IMR-90 (cell line): ENCODE data around the gene BPIFA3. TPM values are rescaled to one million over a fixed set of nuclear protein-coding genes. Genes with fewer than 3 reads are reported as not detected.

Experiments used
- ATAC-seq: fragments of 200-7000 bp; cut with Tn5 transposase; 2 replicates; pipeline ENCODE4 v1.9.1; 2020; ENCODE audit warnings: low read depth, mild to moderate bottlenecking, moderate library complexity
- BruUV-seq: library from RNA; stranded (reverse); fragments of 400-500 nt; replicated peaks from 2 replicates; lab custom pipeline; 2021; lab: Mats Ljungman, UMichigan
- CTCF ChIA-PET: fragments of 300-600 bp; formaldehyde crosslinking; extraction: SDS; loops from one replicate; lab custom pipeline; 2021; ENCODE audit warnings: antibody characterized with exemption; lab: Yijun Ruan, JAX
- POLR2A ChIA-PET: fragments of 300-600 bp; sonication (Branson Sonifier 250); formaldehyde crosslinking; loops from one replicate; lab custom pipeline; 2022; ENCODE audit warnings: antibody characterized with exemption; ENCODE audit not compliant: unreplicated experiment; lab: Charles Lee
- DNase-seq: peaks from one replicate; pipeline ENCODE4 v3.0.0; 2013
- H2AFZ ChIP-seq: replicated peaks from 2 replicates; pipeline ENCODE3; 2013; ENCODE audit warnings: low read length, mild to moderate bottlenecking; ENCODE audit not compliant: poor library complexity
- H2AK5ac ChIP-seq: 2 replicates; pipeline ENCODE4 v1.6.1; 2013; ENCODE audit warnings: low read depth, low read length, inconsistent platforms
- H2AK9ac ChIP-seq: replicated peaks from 2 replicates; pipeline ENCODE3; 2013; ENCODE audit warnings: mild to moderate bottlenecking, low read depth, low read length, moderate library complexity; ENCODE audit not compliant: poor library complexity
- H2BK120ac ChIP-seq: 2 replicates; pipeline ENCODE4 v1.6.1; 2013; ENCODE audit warnings: low read depth, low read length, inconsistent platforms
- H2BK15ac ChIP-seq: 3 replicates; pipeline ENCODE4 v1.6.1; 2013; ENCODE audit warnings: low read depth, low read length, inconsistent platforms
- H2BK20ac ChIP-seq: 2 replicates; pipeline ENCODE4 v1.6.1; 2013; ENCODE audit warnings: low read depth, mild to moderate bottlenecking, inconsistent platforms, low read length, moderate library complexity
- H2BK5ac ChIP-seq: 2 replicates; pipeline ENCODE4 v1.6.1; 2013; ENCODE audit warnings: mild to moderate bottlenecking, low read depth, low read length, inconsistent platforms; ENCODE audit not compliant: poor library complexity, severe bottlenecking
- H3K14ac ChIP-seq: replicated peaks from 2 replicates; pipeline ENCODE4 v1.6.1; 2013; ENCODE audit warnings: low read depth, low read length, inconsistent platforms
- H3K18ac ChIP-seq: 2 replicates; pipeline ENCODE4 v1.6.1; 2013; ENCODE audit warnings: low read depth, low read length, control low read depth
- H3K23ac ChIP-seq: 2 replicates; pipeline ENCODE4 v1.6.1; 2013; ENCODE audit warnings: low read depth, low read length, inconsistent platforms
- H3K27ac ChIP-seq: 2 replicates; pipeline ENCODE4 v1.5.1; 2013; ENCODE audit warnings: mild to moderate bottlenecking, control low read depth, low read length; ENCODE audit not compliant: insufficient read depth
- H3K27me3 ChIP-seq: 2 replicates; pipeline ENCODE4 v1.6.1; 2013; ENCODE audit warnings: low read length; ENCODE audit not compliant: control insufficient read depth, insufficient read depth
- H3K36me3 ChIP-seq: 2 replicates; pipeline ENCODE4 v1.6.1; 2013; ENCODE audit warnings: low read length, mixed read lengths; ENCODE audit not compliant: control insufficient read depth, insufficient read depth
- H3K4ac ChIP-seq: 2 replicates; pipeline ENCODE4 v1.6.1; 2013; ENCODE audit warnings: low read depth, low read length, inconsistent platforms
- H3K4me1 ChIP-seq: 2 replicates; pipeline ENCODE4 v1.6.1; 2013; ENCODE audit warnings: low read length, mixed read lengths; ENCODE audit not compliant: control insufficient read depth, insufficient read depth
- H3K4me2 ChIP-seq: 2 replicates; pipeline ENCODE4 v1.6.1; 2013; ENCODE audit warnings: low read depth, mild to moderate bottlenecking, control low read depth, low read length, moderate library complexity
- H3K4me3 ChIP-seq: 2 replicates; pipeline ENCODE4 v1.5.1; 2013; ENCODE audit warnings: low read depth, mild to moderate bottlenecking, control low read depth, low read length, moderate library complexity; ENCODE audit not compliant: insufficient read depth
- H3K56ac ChIP-seq: 2 replicates; pipeline ENCODE4 v1.6.1; 2013; ENCODE audit warnings: low read length, inconsistent platforms; ENCODE audit not compliant: insufficient read depth; ENCODE audit errors: extremely low read depth
- H3K79me1 ChIP-seq, 2 experiments: 2 replicates each; pipeline ENCODE4 v1.6.1; 2013; ENCODE audit warnings: low read length in 2 of 2, inconsistent platforms in 1 of 2, low read depth in 1 of 2
- H3K9ac ChIP-seq: 2 replicates; pipeline ENCODE4 v1.6.1; 2013; ENCODE audit warnings: low read depth, low read length, control low read depth
- H3K9me1 ChIP-seq: 2 replicates; pipeline ENCODE4 v1.6.1; 2013; ENCODE audit warnings: low read length, inconsistent platforms; ENCODE audit not compliant: insufficient read depth
- H3K9me3 ChIP-seq: 2 replicates; pipeline ENCODE4 v1.6.1; 2013; ENCODE audit warnings: low read length; ENCODE audit not compliant: control insufficient read depth, insufficient read depth
- H4K20me1 ChIP-seq: 2 replicates; pipeline ENCODE4 v1.6.1; 2013; ENCODE audit warnings: low read length, inconsistent platforms; ENCODE audit not compliant: insufficient read depth
- H4K5ac ChIP-seq: 2 replicates; pipeline ENCODE4 v1.6.1; 2013; ENCODE audit warnings: mild to moderate bottlenecking, low read depth, low read length, control low read depth
- H4K8ac ChIP-seq, 2 experiments: 2 replicates each; pipeline ENCODE4 v1.6.1; 2013; ENCODE audit warnings: low read depth in 2 of 2, low read length in 2 of 2, control low read depth in 1 of 2, inconsistent platforms in 1 of 2
- H4K91ac ChIP-seq: 2 replicates; pipeline ENCODE4 v1.6.1; 2013; ENCODE audit warnings: low read depth, low read length, inconsistent platforms; ENCODE audit not compliant: insufficient read depth
- BHLHE40 ChIP-seq: fragments of 150-350 bp; IDR thresholded peaks from 2 replicates; pipeline ENCODE4 v1.6.1; 2016; ENCODE audit warnings: mild to moderate bottlenecking, low read depth, low read length
- CEBPB ChIP-seq: IDR thresholded peaks from 2 replicates; pipeline ENCODE4 v1.6.1; 2012; ENCODE audit warnings: low read depth, low read length, improper control_type of control experiment
- CHD1 ChIP-seq: IDR thresholded peaks from 2 replicates; pipeline ENCODE4 v1.6.1; 2012; ENCODE audit warnings: low read depth, low read length, improper control_type of control experiment
- FOS ChIP-seq: fragments of 150-350 bp; IDR thresholded peaks from 2 replicates; pipeline ENCODE4 v1.6.1; 2016; ENCODE audit warnings: low read depth, low read length
- MAFK ChIP-seq: IDR thresholded peaks from 2 replicates; pipeline ENCODE4 v1.6.1; 2012; ENCODE audit warnings: low read depth, low read length, improper control_type of control experiment
- MAZ ChIP-seq: IDR thresholded peaks from 2 replicates; pipeline ENCODE4 v1.6.1; 2012; ENCODE audit warnings: low read depth, mild to moderate bottlenecking, low read length, improper control_type of control experiment, moderate library complexity, borderline replicate concordance
- MXI1 ChIP-seq: IDR thresholded peaks from 2 replicates; pipeline ENCODE4 v1.6.1; 2012; ENCODE audit warnings: low read depth, mild to moderate bottlenecking, low read length, moderate library complexity, borderline replicate concordance
- NFE2L2 ChIP-seq: fragments of 150-350 bp; IDR thresholded peaks from 2 replicates; pipeline ENCODE4 v1.6.1; 2016; ENCODE audit warnings: low read depth, mild to moderate bottlenecking, low read length
- POLR2A ChIP-seq: IDR thresholded peaks from 2 replicates; pipeline ENCODE4 v1.6.1; 2012; ENCODE audit warnings: mild to moderate bottlenecking, low read depth, low read length
- RAD21 ChIP-seq: IDR thresholded peaks from 2 replicates; pipeline ENCODE4 v1.6.1; 2012; ENCODE audit warnings: low read length, improper control_type of control experiment
- RCOR1 ChIP-seq: IDR thresholded peaks from 2 replicates; pipeline ENCODE4 v1.6.1; 2012; ENCODE audit warnings: mild to moderate bottlenecking, low read length, improper control_type of control experiment; ENCODE audit not compliant: insufficient replicate concordance
- RFX5 ChIP-seq: IDR thresholded peaks from 2 replicates; pipeline ENCODE4 v1.8.0; 2012; ENCODE audit warnings: low read depth, mild to moderate bottlenecking, low read length, moderate library complexity
- SMC3 ChIP-seq: fragments of 150-350 bp; IDR thresholded peaks from 2 replicates; pipeline ENCODE4 v1.6.1; 2016; ENCODE audit warnings: low read depth, mild to moderate bottlenecking, antibody characterized with exemption, low read length, moderate library complexity
- USF2 ChIP-seq: fragments of 150-350 bp; IDR thresholded peaks from 2 replicates; pipeline ENCODE4 v1.6.1; 2017; ENCODE audit warnings: mild to moderate bottlenecking, antibody characterized with exemption, low read length, low read depth
- WGBS, 2 experiments: methylation state at CpG; one replicate each; pipeline versions ENCODE4 v1.1.5 to v1.1.7; 2013; ENCODE audit warnings: missing lambda C conversion rate in 2 of 2; ENCODE audit not compliant: insufficient read length in 1 of 2; ENCODE audit errors: extremely low coverage in 2 of 2; 5-methylcytosine and 5-hydroxymethylcytosine counted together
- dilution Hi-C: fragments of 300-500 bp; cut with HindIII; formaldehyde crosslinking; loops from one replicate; pipeline ENCODE4 v1.14.3; 2018; ENCODE audit warnings: low sequenced_read_pairs; ENCODE audit not compliant: unreplicated experiment
- in situ Hi-C: fragments of 300-500 bp; cut with MboI; formaldehyde crosslinking; loops from 3 replicates; pipeline ENCODE4 v1.14.3; 2019; ENCODE audit warnings: low sequenced_read_pairs, inconsistent platforms, mixed read lengths
- intact Hi-C: fragments of 100-400 bp; cut with micrococcal nuclease; formaldehyde crosslinking; loops from 2 replicates; pipeline ENCODE4 v1.10.0; 2022
- polyA plus RNA-seq, 3 experiments: library from polyadenylated mRNA; depleted of rRNA; stranded (reverse); fragments of >200 nt; gene quantifications; 2 replicates each; pipeline ENCODE4 v1.2.3, GENCODE V29; 2012; ENCODE audit warnings: low replicate concordance in 1 of 3
- total RNA-seq: library from RNA; depleted of rRNA; stranded (reverse); fragments of >200 nt; gene quantifications from 2 replicates; pipeline ENCODE4 v1.2.3, GENCODE V29; 2012
- TF ChIP-seq, protein P1 (sequence below): conservative IDR thresholded peaks from 2 replicates; pipeline ENCODE4 v1.5.1; 2012; ENCODE audit warnings: mild to moderate bottlenecking, low read depth, low read length, improper control_type of control experiment
- TF ChIP-seq, protein P2 (sequence below): fragments of 150-350 bp; IDR thresholded peaks from 2 replicates; pipeline ENCODE4 v1.6.1; 2016; ENCODE audit warnings: low read depth, mild to moderate bottlenecking, low read length, moderate library complexity, borderline replicate concordance

The BPIFA3 gene
- total and polyA plus RNA-seq, 2 of the 4 experiments (the other 2 are of a cell fraction): not detected

GRCh38 chr20:33231237-33231636 lies 14.1 kb downstream of the BPIFA3 start:
- Histone ChIP-seq H3K14ac (no peak overlapping the region), H4K8ac (no peak overlapping the region), H2BK15ac (no peak overlapping the region), H3K4me2 (no peak overlapping the region), H3K27me3 (peaks cover 3% of the 10 kb centered on the region), H3K4ac (no peak overlapping the region), H3K56ac (no peak overlapping the region), H3K36me3 (no peaks in the 10 kb centered on the region), H2BK20ac (no peak overlapping the region), H4K5ac (no peak overlapping the region), H3K9me1 (no peaks in the 10 kb centered on the region), H3K4me1 (no peaks in the 10 kb centered on the region), H2BK120ac (no peak overlapping the region), H2AK9ac (no peak overlapping the region), H3K9me3 (no peaks in the 10 kb centered on the region), H2BK5ac (no peak overlapping the region), H3K4me3 (no peak overlapping the region), H4K91ac (no peak overlapping the region), H3K18ac (no peak overlapping the region), H3K23ac (no peak overlapping the region), H3K27ac (no peak overlapping the region), H2AK5ac (no peak overlapping the region), H4K20me1 (no peaks in the 10 kb centered on the region), H3K9ac (no peak overlapping the region), H2AFZ (no peak overlapping the region), H3K79me1 (no peaks in the 10 kb centered on the region)
- DNase-seq (no peak), ATAC-seq (no peak)
- TF ChIP-seq RAD21 (no peak), USF2 (no peak), POLR2A (no peak), MAFK (no peak), RCOR1 (no peak), SMC3 (no peak), MAZ (no peak), CHD1 (no peak), CEBPB (no peak), FOS (no peak), NFE2L2 (no peak), RFX5 (no peak), MXI1 (no peak), BHLHE40 (no peak)
- TF ChIP-seq, protein P1, sequence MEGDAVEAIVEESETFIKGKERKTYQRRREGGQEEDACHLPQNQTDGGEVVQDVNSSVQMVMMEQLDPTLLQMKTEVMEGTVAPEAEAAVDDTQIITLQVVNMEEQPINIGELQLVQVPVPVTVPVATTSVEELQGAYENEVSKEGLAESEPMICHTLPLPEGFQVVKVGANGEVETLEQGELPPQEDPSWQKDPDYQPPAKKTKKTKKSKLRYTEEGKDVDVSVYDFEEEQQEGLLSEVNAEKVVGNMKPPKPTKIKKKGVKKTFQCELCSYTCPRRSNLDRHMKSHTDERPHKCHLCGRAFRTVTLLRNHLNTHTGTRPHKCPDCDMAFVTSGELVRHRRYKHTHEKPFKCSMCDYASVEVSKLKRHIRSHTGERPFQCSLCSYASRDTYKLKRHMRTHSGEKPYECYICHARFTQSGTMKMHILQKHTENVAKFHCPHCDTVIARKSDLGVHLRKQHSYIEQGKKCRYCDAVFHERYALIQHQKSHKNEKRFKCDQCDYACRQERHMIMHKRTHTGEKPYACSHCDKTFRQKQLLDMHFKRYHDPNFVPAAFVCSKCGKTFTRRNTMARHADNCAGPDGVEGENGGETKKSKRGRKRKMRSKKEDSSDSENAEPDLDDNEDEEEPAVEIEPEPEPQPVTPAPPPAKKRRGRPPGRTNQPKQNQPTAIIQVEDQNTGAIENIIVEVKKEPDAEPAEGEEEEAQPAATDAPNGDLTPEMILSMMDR: no peak
- TF ChIP-seq, protein P2, sequence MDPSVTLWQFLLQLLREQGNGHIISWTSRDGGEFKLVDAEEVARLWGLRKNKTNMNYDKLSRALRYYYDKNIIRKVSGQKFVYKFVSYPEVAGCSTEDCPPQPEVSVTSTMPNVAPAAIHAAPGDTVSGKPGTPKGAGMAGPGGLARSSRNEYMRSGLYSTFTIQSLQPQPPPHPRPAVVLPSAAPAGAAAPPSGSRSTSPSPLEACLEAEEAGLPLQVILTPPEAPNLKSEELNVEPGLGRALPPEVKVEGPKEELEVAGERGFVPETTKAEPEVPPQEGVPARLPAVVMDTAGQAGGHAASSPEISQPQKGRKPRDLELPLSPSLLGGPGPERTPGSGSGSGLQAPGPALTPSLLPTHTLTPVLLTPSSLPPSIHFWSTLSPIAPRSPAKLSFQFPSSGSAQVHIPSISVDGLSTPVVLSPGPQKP: no peak
- intact Hi-C loops: no loop called here
- in situ Hi-C loops: no loop called here
- dilution Hi-C loops: no loop called here
- WGBS, 2 experiments: no CpG with 5 or more reads among the region's 7 CpGs
- POLR2A ChIA-PET: no interaction called here
- CTCF ChIA-PET: interaction anchor here (0.6 kb wide), 1 partner anchor 23 kb away, joined by 3 read pairs; no protein-coding TSS in a partner anchor
- no TSS peak for BruUV-seq
